ENCODE data around the gene THAP5. TPM values are rescaled to one million over a fixed set of nuclear protein-coding genes. Genes with fewer than 3 reads are reported as not detected.
"Not testable (repeated sequence)": the region's sequence is repeated elsewhere in the genome, so short reads cannot be mapped to it uniquely, and the experiment has no call there.

The THAP5 gene
- total RNA-seq, 1 donor from 2014 or later = 25.4 TPM

- intact Hi-C loops (cut with DNase I); DNase-seq (ENCODE audit: low spot score): not testable (repeated sequence)
These were observed 31.3 kb downstream of the THAP5 start for GRCh38 chr7:108538236-108538635.

GRCh38 chr7:108537229-108537628 is 32.3 kb downstream of the THAP5 start:
- intact Hi-C loops (cut with DNase I) = no loop called here
- DNase-seq (ENCODE audit: low spot score) = no peak

- intact Hi-C loops (cut with DNase I) = no loop called here
- no peak for DNase-seq (ENCODE audit: low spot score)
These were observed 33.8 kb downstream of the THAP5 start for GRCh38 chr7:108535744-108536143.

GRCh38 chr7:108535257-108535656 is 34.2 kb downstream of the THAP5 start:
- no peak for DNase-seq (ENCODE audit: low spot score)
- intact Hi-C loops (cut with DNase I) = no loop called here

- intact Hi-C loops (cut with DNase I) = no loop called here
- DNase-seq (ENCODE audit: low spot score) = no peak
These were observed 35.8 kb downstream of the THAP5 start for GRCh38 chr7:108533712-108534111.

GRCh38 chr7:108529341-108529740 is 40.2 kb downstream of the THAP5 start:
- intact Hi-C loops (cut with DNase I) = no loop called here
- no peak for DNase-seq (ENCODE audit: low spot score)

GRCh38 chr7:108528183-108528712 is 41.3 kb downstream of the THAP5 start:
- intact Hi-C loops (cut with DNase I) = no loop called here
- no peak for DNase-seq (ENCODE audit: low spot score)

DNA sequence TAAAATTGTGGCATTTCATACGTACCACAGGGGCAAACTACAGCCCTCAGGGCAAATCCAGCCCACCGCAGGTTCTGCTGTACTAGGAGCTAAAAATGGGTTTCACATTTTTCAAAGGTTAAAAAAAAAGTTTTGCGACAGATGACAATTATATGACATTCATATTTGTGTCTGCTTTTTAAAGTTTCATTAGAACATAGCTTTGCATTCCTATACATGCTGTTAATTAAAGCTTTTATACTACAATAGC is 42.8 kb downstream of the THAP5 start:
- no peak for DNase-seq (ENCODE audit: low spot score)
- intact Hi-C loops (cut with DNase I) = loop anchor here (1.0 kb wide), 1 partner anchor 43 kb away; the partner anchor contains the start of genes DNAJB9 and THAP5

- peak; percentile 100 for DNase-seq (ENCODE audit: low spot score)
- intact Hi-C loops (cut with DNase I) = loop anchor here (1.0 kb wide), 1 partner anchor 43 kb away; the partner anchor contains the start of genes DNAJB9 and THAP5
These were observed 43.3 kb downstream of the THAP5 start, which contains the start of gene PNPLA8 for GRCh38 chr7:108525985-108526767. Gene PNPLA8, minus strand, starts transcription at chr7:108526135. Its CDS starts 10,644 bp downstream, at chr7:108515491.

DNA sequence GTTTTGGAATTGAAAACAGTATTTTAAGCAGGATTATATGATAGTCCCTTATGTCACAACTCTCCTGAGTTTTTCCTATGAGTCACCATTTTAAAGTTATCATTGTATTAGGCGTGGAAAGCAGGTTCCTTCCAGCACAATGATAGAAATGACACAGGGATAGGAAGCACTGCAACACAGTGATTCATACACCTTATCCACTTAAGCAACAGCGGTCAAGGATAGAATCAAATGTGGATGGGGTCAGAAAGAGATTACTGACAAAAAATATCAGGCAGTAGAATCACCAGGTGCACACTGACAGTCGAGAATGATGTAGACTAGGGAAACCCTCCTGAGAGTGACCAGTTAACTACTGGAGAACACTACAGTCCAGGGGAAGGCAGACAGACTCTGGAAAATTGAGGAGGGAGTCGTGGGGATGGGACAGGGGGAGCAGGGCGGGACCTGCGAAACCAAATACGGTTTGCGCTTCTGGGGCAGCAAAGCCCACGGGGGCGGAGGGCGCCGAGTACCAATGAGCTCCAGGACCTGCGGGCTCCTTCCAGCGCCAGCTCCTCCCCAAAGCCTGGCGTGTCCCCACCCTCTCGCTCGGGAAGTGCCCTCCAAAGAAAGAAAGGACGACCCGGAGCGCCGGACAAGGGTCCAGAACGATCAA is 44.0 kb downstream of the THAP5 start:
- intact Hi-C loops (cut with DNase I) = no loop called here
- DNase-seq (ENCODE audit: low spot score) = no peak

- intact Hi-C loops (cut with DNase I) = no loop called here
- no peak for DNase-seq (ENCODE audit: low spot score)
These were observed 46.7 kb downstream of the THAP5 start for GRCh38 chr7:108522780-108523179.

- DNase-seq (ENCODE audit: low spot score) = no peak
- intact Hi-C loops (cut with DNase I) = no loop called here
These were observed 51.6 kb downstream of the THAP5 start for GRCh38 chr7:108517951-108518350.

DNA sequence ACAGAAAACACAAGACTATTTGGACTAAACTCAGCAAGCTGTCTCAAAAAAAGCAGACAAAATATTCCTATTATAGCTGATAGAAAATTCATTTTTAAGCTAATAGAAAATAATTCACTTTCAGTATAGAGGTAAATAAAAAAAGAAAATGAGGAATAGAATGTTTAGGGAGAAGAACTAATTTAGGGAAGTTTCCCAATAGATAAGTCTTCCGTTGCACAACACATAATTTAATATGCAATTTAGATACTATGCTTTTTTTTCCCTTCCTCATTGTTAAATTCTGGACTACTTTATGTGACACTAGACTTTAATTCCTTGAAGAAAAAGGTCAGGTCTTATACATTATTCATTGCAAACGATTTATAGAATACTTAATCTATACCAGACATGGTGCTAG is 53.9 kb downstream of the THAP5 start:
- no peak for DNase-seq (ENCODE audit: low spot score)
- intact Hi-C loops (cut with DNase I) = no loop called here

DNA sequence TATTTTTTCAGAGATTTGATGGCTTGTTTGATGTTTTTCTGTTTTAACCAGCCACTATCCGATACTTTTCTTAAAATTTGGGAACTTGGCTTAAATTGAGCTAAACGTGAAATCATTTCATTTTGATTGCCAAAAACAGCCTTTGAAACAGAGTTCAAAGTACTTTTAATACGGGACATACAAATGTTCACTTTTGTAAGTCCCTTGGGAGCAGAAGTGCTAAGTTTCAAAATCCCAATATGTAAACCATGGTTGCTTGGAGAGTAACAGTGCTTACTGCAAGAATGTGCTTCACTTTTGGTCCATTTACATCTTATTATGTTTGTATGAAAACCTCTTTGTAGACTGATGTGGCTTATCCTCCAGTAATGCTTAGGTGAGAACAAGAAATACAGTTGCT is 54.5 kb downstream of the THAP5 start:
- intact Hi-C loops (cut with DNase I) = no loop called here
- no peak for DNase-seq (ENCODE audit: low spot score)

Other genes starting within 250 kb of the THAP5 start
- 0.57 TPM for gene NRCAM, start 113.3 kb downstream of the THAP5 start, total RNA-seq
- 31.9 TPM for gene PNPLA8, start 43.6 kb downstream of the THAP5 start, total RNA-seq
- 38.0 TPM for gene DNAJB9, start 168 bp upstream of the THAP5 start, total RNA-seq

All from cardiac septum (tissue), 1 donor.